ENCODE data around the gene ACBD4. TPM values are rescaled to one million over a fixed set of nuclear protein-coding genes. Genes with fewer than 3 reads are reported as not detected.

Gene ACBD4
- total and polyA plus RNA-seq, 2 of the 13 experiments (the other 11 are each of a cell fraction or from before 2014, with no cell fraction given): 16.1 to 26.9 TPM

- TF ChIP-seq MATR3 (CRISPR knock-in tag; IDR thresholded peaks at IDR 0.05) (no peak), HMG20B (CRISPR knock-in tag; conservative IDR thresholded peaks at IDR 0.05) (peak; percentile 81), ETV6 (CRISPR knock-in tag; conservative IDR thresholded peaks at IDR 0.05) (peak; percentile 67; the same call in 1 of the 2 replicates), ARNTL (CRISPR knock-in tag; IDR thresholded peaks at IDR 0.05) (peak; percentile 51; the same call in 1 of the 2 replicates), TEAD3 (CRISPR knock-in tag; optimal IDR thresholded peaks at IDR 0.05; ENCODE audit: borderline replicate concordance) (peak; percentile 89), ZNF589 (CRISPR knock-in tag; conservative IDR thresholded peaks at IDR 0.05) (0 out of 2 replicates have a peak, but pooled peaks have one; percentile 38), ZNF598 (CRISPR knock-in tag; IDR thresholded peaks at IDR 0.05; ENCODE audit: borderline replicate concordance) (peak; percentile 98), ZSCAN21 (CRISPR knock-in tag; IDR thresholded peaks at IDR 0.05; ENCODE audit: borderline replicate concordance) (peak; percentile 88), ZIK1 (CRISPR knock-in tag; IDR thresholded peaks at IDR 0.05; ENCODE audit: borderline replicate concordance, low read depth) (peak; percentile 86; the same call in 1 of the 2 replicates), ZBTB38 (CRISPR knock-in tag; IDR thresholded peaks at IDR 0.05) (peak; percentile 82), EZH2 (conservative IDR thresholded peaks at IDR 0.05; ENCODE audit: low read depth, low read length) (no peak), TCF7L2 (IDR thresholded peaks at IDR 0.05; ENCODE audit: low read depth, low read length) (no peak), SNAPC5 (CRISPR knock-in tag; IDR thresholded peaks at IDR 0.05; ENCODE audit: borderline replicate concordance) (peak; percentile 97; the same call in 1 of the 2 replicates), ZNF790 (CRISPR knock-in tag; IDR thresholded peaks at IDR 0.05; ENCODE audit: borderline replicate concordance) (peak; percentile 98), PHF5A (CRISPR knock-in tag; IDR thresholded peaks at IDR 0.05; ENCODE audit: low read depth, unreplicated experiment) (peak; percentile 99), ZNF766 (CRISPR knock-in tag; IDR thresholded peaks at IDR 0.05; ENCODE audit: borderline replicate concordance) (0 out of 2 replicates have a peak, but pooled peaks have one; percentile 23), SRSF1 (optimal IDR thresholded peaks at IDR 0.05; ENCODE audit: low read depth, low read length) (peak; percentile 64), IRX3 (CRISPR knock-in tag; IDR thresholded peaks at IDR 0.05; ENCODE audit: borderline replicate concordance, low read depth) (peak; percentile 42; the same call in 1 of the 2 replicates), FUBP1 (CRISPR knock-in tag; IDR thresholded peaks at IDR 0.05; ENCODE audit: borderline replicate concordance) (0 out of 2 replicates have a peak, but pooled peaks have one; percentile 82), ATF7 (IDR thresholded peaks at IDR 0.05) (no peak), ATF7 (CRISPR knock-in tag; IDR thresholded peaks at IDR 0.05) (no peak), ZNF207 (IDR thresholded peaks at IDR 0.05; ENCODE audit: borderline replicate concordance) (no peak), RFXAP (CRISPR knock-in tag; IDR thresholded peaks at IDR 0.05; ENCODE audit: borderline replicate concordance) (peak; percentile 84; the same call in 1 of the 2 replicates), ZNF468 (CRISPR knock-in tag; IDR thresholded peaks at IDR 0.05) (0 out of 2 replicates have a peak, but pooled peaks have one; percentile 77)
- TF ChIP-seq, protein P1, sequence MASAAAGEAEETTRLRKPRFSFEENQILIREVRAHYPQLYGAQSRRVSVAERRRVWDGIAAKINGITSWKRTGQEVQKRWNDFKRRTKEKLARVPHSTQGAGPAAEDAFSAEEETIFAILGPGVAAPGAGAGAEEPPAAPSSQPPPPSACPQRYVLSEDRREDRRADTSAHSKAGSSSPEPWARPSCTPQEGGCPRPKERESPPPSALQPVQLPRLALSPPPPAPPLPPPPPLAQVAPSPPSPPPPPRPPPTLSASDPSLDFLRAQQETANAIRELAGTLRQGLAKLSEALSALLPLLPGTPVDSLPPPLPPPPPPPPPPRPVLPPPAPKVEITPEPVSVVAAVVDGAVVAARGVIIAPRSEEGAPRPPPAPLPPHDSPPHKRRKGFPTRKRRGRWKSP (CRISPR knock-in tag; IDR thresholded peaks at IDR 0.05): 0 out of 2 replicates have a peak, but pooled peaks have one; percentile 89
These were observed at the start of gene ACBD4 (continued) for GRCh38 chr17:45135192-45135977.
